ENCODE measurements around the gene PRSS53. TPM values are rescaled to one million over a fixed set of nuclear protein-coding genes. Genes with fewer than 3 reads are reported as not detected.

The PRSS53 gene
- total RNA-seq, 1 experiment from 2014 or later: 3.8 TPM

DNA sequence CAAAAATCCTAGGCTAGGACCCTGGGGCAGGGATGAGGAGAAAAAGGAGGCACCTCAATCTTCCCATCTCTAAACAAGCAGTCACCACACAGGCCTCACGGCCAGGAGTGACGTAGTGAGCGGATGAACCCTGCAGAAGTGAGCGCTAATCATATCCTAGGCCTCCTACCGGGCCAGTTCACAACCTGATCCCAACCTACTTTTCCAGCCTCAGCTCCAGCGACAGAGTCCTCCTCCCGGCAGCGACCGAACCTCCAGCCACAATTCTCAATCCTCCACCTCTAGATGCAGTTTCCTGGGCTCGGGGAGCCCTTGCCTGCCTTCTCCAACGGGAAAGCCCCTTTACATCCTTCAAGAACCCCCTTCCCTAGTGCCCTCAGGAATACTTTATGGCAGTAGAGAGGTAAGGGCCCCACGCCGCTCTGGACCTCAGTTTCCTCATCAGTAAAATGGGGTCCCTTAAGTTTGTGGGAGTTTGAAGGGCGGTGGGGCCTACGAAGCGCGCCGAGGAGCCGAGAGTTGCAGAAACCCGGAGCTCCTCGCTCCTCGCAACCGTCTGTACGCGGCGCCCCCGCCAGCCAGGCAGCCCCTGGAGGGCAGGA is 16.1 kb downstream of the PRSS53 start:
- DNase-seq: peak; percentile 48
- Histone ChIP-seq H2AFZ (ENCODE audit: low read length) (peak overlapping the region; percentile 97), H3K79me2 (ENCODE audit: low read length) (peaks cover 77% of the 10 kb centered on the region), H3K9me3 (ENCODE audit: low read length) (no peaks in the 10 kb centered on the region), H3K36me3 (ENCODE audit: low read depth, low read length) (peaks cover 4% of the 10 kb centered on the region), H4K20me1 (ENCODE audit: low read length) (no peaks in the 10 kb centered on the region), H3K9ac (ENCODE audit: low read length) (peak overlapping the region; percentile 96), H3K4me3 (ENCODE audit: low read length) (peak overlapping the region; percentile 81), H3K9me2 (replicated peaks; ENCODE audit: low read length) (no peaks in the 10 kb centered on the region), H3K4me2 (ENCODE audit: low read length) (peak overlapping the region; percentile 99), H3F3A (ENCODE audit: low read length, unreplicated experiment) (no peaks in the 10 kb centered on the region), H3K27ac (ENCODE audit: low read length) (peak overlapping the region; percentile 76), H3K4me1 (ENCODE audit: insufficient read depth, low read length) (peaks cover 15% of the 10 kb centered on the region; the same call in 1 of the 2 replicates), H3K27me3 (ENCODE audit: low read length) (no peaks in the 10 kb centered on the region)
- intact Hi-C loops (cut with micrococcal nuclease): loop anchor here (2.0 to 5.0 kb wide), 3 partner anchors 40 to 385 kb away; partner anchors contain the start of genes ARMC5 and STX4
- ChIA-PET POLR2A (ENCODE audit: unreplicated experiment) (interaction anchor here (0.7 kb wide), 1 partner anchor 314 kb away, joined by 4 read pairs; no protein-coding TSS in a partner anchor), CTCF (no interaction called here)
- ATAC-seq: peak; percentile 37
- TF ChIP-seq, protein P1, sequence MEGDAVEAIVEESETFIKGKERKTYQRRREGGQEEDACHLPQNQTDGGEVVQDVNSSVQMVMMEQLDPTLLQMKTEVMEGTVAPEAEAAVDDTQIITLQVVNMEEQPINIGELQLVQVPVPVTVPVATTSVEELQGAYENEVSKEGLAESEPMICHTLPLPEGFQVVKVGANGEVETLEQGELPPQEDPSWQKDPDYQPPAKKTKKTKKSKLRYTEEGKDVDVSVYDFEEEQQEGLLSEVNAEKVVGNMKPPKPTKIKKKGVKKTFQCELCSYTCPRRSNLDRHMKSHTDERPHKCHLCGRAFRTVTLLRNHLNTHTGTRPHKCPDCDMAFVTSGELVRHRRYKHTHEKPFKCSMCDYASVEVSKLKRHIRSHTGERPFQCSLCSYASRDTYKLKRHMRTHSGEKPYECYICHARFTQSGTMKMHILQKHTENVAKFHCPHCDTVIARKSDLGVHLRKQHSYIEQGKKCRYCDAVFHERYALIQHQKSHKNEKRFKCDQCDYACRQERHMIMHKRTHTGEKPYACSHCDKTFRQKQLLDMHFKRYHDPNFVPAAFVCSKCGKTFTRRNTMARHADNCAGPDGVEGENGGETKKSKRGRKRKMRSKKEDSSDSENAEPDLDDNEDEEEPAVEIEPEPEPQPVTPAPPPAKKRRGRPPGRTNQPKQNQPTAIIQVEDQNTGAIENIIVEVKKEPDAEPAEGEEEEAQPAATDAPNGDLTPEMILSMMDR (conservative IDR thresholded peaks at IDR 0.05; ENCODE audit: low read depth, low read length): no peak
- TF ChIP-seq EZH2 (IDR thresholded peaks at IDR 0.05; ENCODE audit: low read length, unreplicated experiment): no peak
- no peak for TF ChIP-seq EZH2phosphoT487 (IDR thresholded peaks at IDR 0.05; ENCODE audit: borderline replicate concordance, low read length)
- BruUV-seq (replicated peaks): TSS peak; percentile 47

GRCh38 chr16:31071861-31072260 is 16.9 kb downstream of the PRSS53 start:
- BruUV-seq (replicated peaks): no TSS peak
- no peaks in the 10 kb centered on the region; the same call in 1 of the 2 replicates for H3K36me3 ChIP-seq (ENCODE audit: low read depth, low read length)

More at GRCh38 chr16:31071861-31072260, 16.9 kb downstream of the PRSS53 start:
- Histone ChIP-seq H3K4me2 (ENCODE audit: low read length) (peak overlapping the region; percentile 99), H2AFZ (ENCODE audit: low read length) (no peak overlapping the region), H3K4me3 (ENCODE audit: low read length) (peak overlapping the region; percentile 81), H3K27me3 (ENCODE audit: low read length) (no peaks in the 10 kb centered on the region), H3K9me2 (replicated peaks; ENCODE audit: low read length) (no peaks in the 10 kb centered on the region), H3K4me1 (ENCODE audit: insufficient read depth, low read length) (peaks cover 15% of the 10 kb centered on the region; the same call in 1 of the 2 replicates), H3K9ac (ENCODE audit: low read length) (peak overlapping the region; percentile 96), H3K79me2 (ENCODE audit: low read length) (peaks cover 84% of the 10 kb centered on the region), H3K27ac (ENCODE audit: low read length) (0 out of 2 replicates have a peak overlapping the region, but pooled peaks have one; percentile 8), H3K9me3 (ENCODE audit: low read length) (no peaks in the 10 kb centered on the region), H4K20me1 (ENCODE audit: low read length) (no peaks in the 10 kb centered on the region), H3F3A (ENCODE audit: low read length, unreplicated experiment) (no peaks in the 10 kb centered on the region)
- CTCF ChIA-PET: no interaction called here
- TF ChIP-seq EZH2 (IDR thresholded peaks at IDR 0.05; ENCODE audit: low read length, unreplicated experiment) (no peak), EZH2phosphoT487 (IDR thresholded peaks at IDR 0.05; ENCODE audit: borderline replicate concordance, low read length) (no peak)
- TF ChIP-seq, protein P1 (conservative IDR thresholded peaks at IDR 0.05; ENCODE audit: low read depth, low read length): no peak
- ATAC-seq: no peak
- POLR2A ChIA-PET (ENCODE audit: unreplicated experiment): no interaction called here
- DNase-seq: peak; percentile 15
- intact Hi-C loops (cut with micrococcal nuclease): loop anchor here (2.0 to 5.0 kb wide), 3 partner anchors 39 to 385 kb away; partner anchors contain the start of genes ARMC5 and STX4
